Natural killer cell (primary cell): ENCODE data around the gene WDR35. TPM values are rescaled to one million over a fixed set of nuclear protein-coding genes. Genes with fewer than 3 reads are reported as not detected.

Experiments
- ATAC-seq, 3 donors: fragments of 150-1000 bp in 2 of 3; fragments of 200-7000 bp in 1 of 3; cut with Tn5 transposase; 1 replicate in 1 of 3; 2 replicates in 2 of 3; pipeline ENCODE4 v1.10.0; 2021; ENCODE audit warnings: mild to moderate bottlenecking in 2 of 3, moderate library complexity in 2 of 3
- DNase-seq, 2 donors: peaks; one replicate each; pipeline versions ENCODE4 v3.0.0 to v3.0.0-alpha.2; 2013 to 2021; ENCODE audit warnings: mixed read lengths in 1 of 2
- H3K27ac ChIP-seq: one replicate; pipeline ENCODE4 v1.5.1; 2013; ENCODE audit warnings: mild to moderate bottlenecking, low read length
- H3K27me3 ChIP-seq: one replicate; pipeline ENCODE4 v1.6.1; 2013; ENCODE audit warnings: low read length; ENCODE audit not compliant: control insufficient read depth, insufficient read depth
- H3K36me3 ChIP-seq: one replicate; pipeline ENCODE4 v1.6.1; 2013; ENCODE audit warnings: low read length; ENCODE audit not compliant: control insufficient read depth, insufficient read depth
- H3K4me1 ChIP-seq: one replicate; pipeline ENCODE4 v1.6.1; 2013; ENCODE audit warnings: low read length; ENCODE audit not compliant: control insufficient read depth, insufficient read depth
- H3K4me3 ChIP-seq: one replicate; pipeline ENCODE4 v1.5.1; 2013; ENCODE audit warnings: low read length
- H3K9me3 ChIP-seq: one replicate; pipeline ENCODE4 v1.6.1; 2013; ENCODE audit warnings: low read length; ENCODE audit not compliant: control insufficient read depth, insufficient read depth
- H3K27ac Mint-ChIP-seq, 2 donors: one replicate each; pipeline ENCODE4 v1.8.0; 2022; ENCODE audit warnings: mild to moderate bottlenecking in 2 of 2, mixed read lengths in 2 of 2, moderate library complexity in 1 of 2
- H3K27me3 Mint-ChIP-seq, 2 donors: one replicate each; pipeline ENCODE4 v1.8.0; 2022; ENCODE audit warnings: low read depth in 2 of 2, mixed read lengths in 2 of 2
- H3K36me3 Mint-ChIP-seq: one replicate; pipeline ENCODE4 v1.8.0; 2022; ENCODE audit warnings: mixed read lengths
- H3K4me1 Mint-ChIP-seq, 2 donors: one replicate each; pipeline ENCODE4 v1.8.0; 2022; ENCODE audit warnings: mixed read lengths in 2 of 2
- H3K4me3 Mint-ChIP-seq: one replicate; pipeline ENCODE4 v1.8.0; 2022; ENCODE audit warnings: mild to moderate bottlenecking, moderate library complexity, mixed read lengths
- H3K9me3 Mint-ChIP-seq, 2 donors: one replicate each; pipeline ENCODE4 v1.8.0; 2022; ENCODE audit warnings: mixed read lengths in 2 of 2
- WGBS: methylation state at CpG from one replicate; pipeline ENCODE4 v1.1.7; 2013; ENCODE audit warnings: missing lambda C conversion rate; ENCODE audit not compliant: insufficient coverage; 5-methylcytosine and 5-hydroxymethylcytosine counted together
- intact Hi-C: fragments of 100-400 bp; cut with micrococcal nuclease; formaldehyde crosslinking; loops from one replicate; pipeline ENCODE4 v1.14.2; 2022
- total RNA-seq, 4 donors: library from RNA; stranded (reverse); fragments of 120-200 nt in 1 of 4; gene quantifications; one replicate each; pipeline versions ENCODE4 v1.2.3 to v1.2.4, GENCODE V29; 2013 to 2022
- TF ChIP-seq, protein P1 (sequence below): fragments of 200-600 bp; IDR thresholded peaks from one replicate; pipeline ENCODE4 v1.8.0; 2022; ENCODE audit warnings: antibody characterized with exemption

WDR35 gene
- total RNA-seq, 3 donors from 2014 or later (not counting 1 experiment from before 2014, with no cell fraction given) = 5.8 to 8.3 (median 7.7) TPM

DNA sequence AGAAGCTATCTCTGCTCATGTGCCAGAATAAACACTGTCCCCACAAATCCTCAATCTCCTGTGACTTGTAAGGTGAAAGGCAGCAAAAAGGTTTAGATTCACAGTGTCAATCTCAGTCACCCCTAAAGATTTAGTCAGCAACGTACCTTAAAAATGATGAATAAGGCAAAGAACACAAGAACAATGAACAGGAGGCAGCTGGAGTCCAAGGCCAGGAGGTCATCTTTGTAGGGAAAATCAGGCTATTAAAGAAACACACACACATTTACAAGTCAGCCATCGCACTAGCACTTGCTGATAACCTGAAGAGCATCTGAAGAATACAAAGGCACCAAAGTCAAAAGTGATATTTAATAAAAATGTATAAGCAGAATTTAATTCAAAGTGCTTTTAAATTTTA is 44.9 kb upstream of the WDR35 start:
- no peak overlapping the region for H3K27ac ChIP-seq
- no peak for DNase-seq
- WGBS = 94% methylated on average over 1 of the region's 2 CpGs
- TF ChIP-seq, protein P1, sequence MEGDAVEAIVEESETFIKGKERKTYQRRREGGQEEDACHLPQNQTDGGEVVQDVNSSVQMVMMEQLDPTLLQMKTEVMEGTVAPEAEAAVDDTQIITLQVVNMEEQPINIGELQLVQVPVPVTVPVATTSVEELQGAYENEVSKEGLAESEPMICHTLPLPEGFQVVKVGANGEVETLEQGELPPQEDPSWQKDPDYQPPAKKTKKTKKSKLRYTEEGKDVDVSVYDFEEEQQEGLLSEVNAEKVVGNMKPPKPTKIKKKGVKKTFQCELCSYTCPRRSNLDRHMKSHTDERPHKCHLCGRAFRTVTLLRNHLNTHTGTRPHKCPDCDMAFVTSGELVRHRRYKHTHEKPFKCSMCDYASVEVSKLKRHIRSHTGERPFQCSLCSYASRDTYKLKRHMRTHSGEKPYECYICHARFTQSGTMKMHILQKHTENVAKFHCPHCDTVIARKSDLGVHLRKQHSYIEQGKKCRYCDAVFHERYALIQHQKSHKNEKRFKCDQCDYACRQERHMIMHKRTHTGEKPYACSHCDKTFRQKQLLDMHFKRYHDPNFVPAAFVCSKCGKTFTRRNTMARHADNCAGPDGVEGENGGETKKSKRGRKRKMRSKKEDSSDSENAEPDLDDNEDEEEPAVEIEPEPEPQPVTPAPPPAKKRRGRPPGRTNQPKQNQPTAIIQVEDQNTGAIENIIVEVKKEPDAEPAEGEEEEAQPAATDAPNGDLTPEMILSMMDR = no peak
- H3K4me1 ChIP-seq = no peaks in the 10 kb centered on the region
- Mint-ChIP-seq H3K27me3 (no peaks in the 10 kb centered on the region), H3K4me3 (no peak overlapping the region), H3K4me1 (peaks cover 0 to 9% of the 10 kb centered on the region in 2 donors), H3K36me3 (peaks cover 11% of the 10 kb centered on the region), H3K9me3 (no peaks in the 10 kb centered on the region), H3K27ac (peak overlapping the region in 1 of 2 donors; percentile 35)
- no peaks in the 10 kb centered on the region for H3K27me3 ChIP-seq
- intact Hi-C loops = no loop called here
- no peak for ATAC-seq
- no peaks in the 10 kb centered on the region for H3K9me3 ChIP-seq
- H3K4me3 ChIP-seq = no peak overlapping the region
- H3K36me3 ChIP-seq = peaks cover 78% of the 10 kb centered on the region

DNA sequence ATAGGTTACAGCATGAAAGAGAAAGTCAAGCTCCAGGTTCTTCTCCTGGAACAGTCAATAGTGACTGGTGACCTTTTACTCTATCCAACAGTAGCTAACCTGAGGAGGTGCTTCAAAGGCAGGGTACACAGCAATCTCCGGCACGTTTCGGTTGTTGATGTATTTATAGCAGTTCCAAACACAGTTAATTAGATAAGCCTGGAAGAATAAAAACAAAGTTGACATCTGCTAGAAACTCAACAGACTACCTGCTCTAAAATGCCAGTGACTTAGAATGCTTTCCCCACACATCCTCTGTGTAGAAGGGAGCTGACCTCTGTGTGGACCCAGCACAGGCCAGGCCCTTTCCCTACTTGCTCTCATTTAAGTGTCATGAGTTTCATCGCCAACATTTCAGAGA is 44.3 kb upstream of the WDR35 start:
- intact Hi-C loops = no loop called here
- no peak overlapping the region for H3K27ac Mint-ChIP-seq
- DNase-seq (no peak), ATAC-seq (no peak)
- Histone ChIP-seq H3K27me3 (no peaks in the 10 kb centered on the region), H3K27ac (no peak overlapping the region), H3K36me3 (peaks cover 78% of the 10 kb centered on the region), H3K4me3 (no peak overlapping the region), H3K9me3 (no peaks in the 10 kb centered on the region), H3K4me1 (no peaks in the 10 kb centered on the region)
- TF ChIP-seq, protein P1 = no peak
- peaks cover 0 to 9% of the 10 kb centered on the region in 2 donors for H3K4me1 Mint-ChIP-seq
- WGBS = 100% methylated on average over 4 of the region's 4 CpGs
- H3K4me3 Mint-ChIP-seq = no peak overlapping the region
- H3K36me3 Mint-ChIP-seq = peaks cover 16% of the 10 kb centered on the region
- no peaks in the 10 kb centered on the region for H3K9me3 Mint-ChIP-seq
- no peaks in the 10 kb centered on the region for H3K27me3 Mint-ChIP-seq

DNA sequence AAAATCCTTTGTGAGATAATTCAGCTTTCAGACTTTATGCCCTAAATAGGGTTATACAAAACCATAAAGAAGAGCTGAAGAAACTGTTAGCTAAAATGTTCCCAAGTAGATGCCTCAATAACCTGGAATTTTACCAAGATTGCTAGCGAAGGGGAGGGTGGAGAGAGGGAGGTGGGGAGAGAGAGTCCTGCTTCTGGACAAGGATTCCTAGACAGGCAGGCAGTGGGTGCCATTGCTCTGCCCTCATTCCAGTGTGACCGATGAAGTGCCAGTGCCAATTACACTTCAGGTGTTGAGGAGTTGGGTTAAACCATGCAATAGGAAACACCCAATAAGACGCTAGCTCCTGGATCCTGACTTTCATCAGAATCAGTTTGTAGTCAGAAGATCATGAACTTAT is 43.4 kb upstream of the WDR35 start:
- TF ChIP-seq, protein P1 = no peak
- H3K36me3 Mint-ChIP-seq = peaks cover 25% of the 10 kb centered on the region
- DNase-seq = no peak
- intact Hi-C loops = no loop called here
- no peak overlapping the region for H3K4me3 ChIP-seq
- no peaks in the 10 kb centered on the region for H3K27me3 Mint-ChIP-seq
- no peak for ATAC-seq
- H3K4me3 Mint-ChIP-seq = no peak overlapping the region
- H3K27me3 ChIP-seq = no peaks in the 10 kb centered on the region
- peaks cover 0 to 9% of the 10 kb centered on the region in 2 donors for H3K4me1 Mint-ChIP-seq
- H3K9me3 ChIP-seq = no peaks in the 10 kb centered on the region
- no peaks in the 10 kb centered on the region for H3K4me1 ChIP-seq
- H3K27ac Mint-ChIP-seq = no peak overlapping the region
- H3K9me3 Mint-ChIP-seq = no peaks in the 10 kb centered on the region
- H3K36me3 ChIP-seq = peaks cover 71% of the 10 kb centered on the region
- WGBS = 98% methylated on average over 3 of the region's 3 CpGs
- no peak overlapping the region for H3K27ac ChIP-seq

DNA sequence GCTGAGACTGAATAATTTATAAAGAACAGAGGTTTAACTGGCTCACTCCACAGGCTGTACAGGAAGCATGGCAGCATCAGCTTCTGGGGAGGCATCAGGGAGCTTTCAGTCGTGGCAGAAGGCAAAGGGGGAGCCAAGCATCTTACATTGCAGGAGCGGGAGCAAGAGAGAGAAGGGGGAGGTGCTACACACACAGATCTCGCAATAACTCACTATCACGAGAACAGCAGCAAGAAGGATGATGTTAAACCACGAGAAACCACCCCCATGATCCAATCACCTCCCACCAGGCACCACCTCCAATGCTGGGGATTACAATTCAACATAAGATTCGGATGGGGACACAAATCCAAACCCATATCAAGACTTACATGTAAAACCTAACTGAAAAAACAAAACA is 40.3 kb upstream of the WDR35 start:
- H3K4me1 Mint-ChIP-seq = no peaks in the 10 kb centered on the region
- TF ChIP-seq, protein P1 = no peak
- H3K4me3 ChIP-seq = no peak overlapping the region
- ATAC-seq (no peak), DNase-seq (no peak)
- no peaks in the 10 kb centered on the region for H3K9me3 ChIP-seq
- H3K27me3 Mint-ChIP-seq = no peaks in the 10 kb centered on the region
- no peaks in the 10 kb centered on the region for H3K27me3 ChIP-seq
- no peaks in the 10 kb centered on the region for H3K9me3 Mint-ChIP-seq
- peaks cover 27% of the 10 kb centered on the region for H3K36me3 Mint-ChIP-seq
- peaks cover 46% of the 10 kb centered on the region for H3K36me3 ChIP-seq
- intact Hi-C loops = no loop called here
- no peak overlapping the region for H3K27ac Mint-ChIP-seq
- no peak overlapping the region for H3K27ac ChIP-seq
- no peaks in the 10 kb centered on the region for H3K4me1 ChIP-seq
- 92% methylated on average over 6 of the region's 6 CpGs for WGBS
- H3K4me3 Mint-ChIP-seq = no peak overlapping the region
